SJSA1 (cell line): ENCODE results near the gene DCAF8. TPM values are rescaled to one million over a fixed set of nuclear protein-coding genes. Genes with fewer than 3 reads are reported as not detected.
A peak's percentile ranks its signal among the peaks of the same experiment; 100 is the strongest.

Experiments used
- DNase-seq, 2 experiments: peaks; one replicate each; pipeline ENCODE4 v3.0.0-alpha.2; 2015 to 2020; ENCODE audit warnings: low spot score in 2 of 2, low read depth in 1 of 2
- H3K27ac ChIP-seq: fragments of 250-450 bp; sonication (Bioruptor Pico); 2 replicates; pipeline ENCODE4 v1.5.1; 2020; ENCODE audit warnings: mild to moderate bottlenecking, moderate library complexity
- H3K27me3 ChIP-seq: fragments of 250-450 bp; sonication (Bioruptor Pico); replicated peaks from 2 replicates; pipeline ENCODE4 v1.5.1; 2020; ENCODE audit warnings: mild to moderate bottlenecking, moderate library complexity
- H3K36me3 ChIP-seq: fragments of 250-450 bp; sonication (Bioruptor Pico); 2 replicates; pipeline ENCODE4 v1.5.1; 2020; ENCODE audit warnings: mild to moderate bottlenecking
- H3K4me1 ChIP-seq: fragments of 250-450 bp; sonication (Bioruptor Pico); replicated peaks from 2 replicates; pipeline ENCODE4 v1.6.1; 2021; ENCODE audit warnings: mild to moderate bottlenecking
- H3K4me3 ChIP-seq: fragments of 250-450 bp; sonication (Bioruptor Pico); 2 replicates; pipeline ENCODE4 v1.5.1; 2020; ENCODE audit warnings: mild to moderate bottlenecking
- H3K9me3 ChIP-seq: fragments of 250-450 bp; sonication (Bioruptor Pico); replicated peaks from 2 replicates; pipeline ENCODE4 v1.5.1; 2020; ENCODE audit warnings: mild to moderate bottlenecking
- total RNA-seq: library from RNA; depleted of rRNA; stranded (reverse); fragments of >200 nt; shearing (Covaris generic); gene quantifications from 2 replicates; pipeline ENCODE4 v1.2.3, GENCODE V29; 2014

DCAF8 gene
- total RNA-seq, 1 experiment from 2014 or later: 37.5 TPM

GRCh38 chr1:160227034-160227433 is 35.3 kb downstream of the DCAF8 start:
- Histone ChIP-seq H3K36me3 (peaks cover 94% of the 10 kb centered on the region), H3K27me3 (no peaks in the 10 kb centered on the region)

GRCh38 chr1:160226623-160227022 is 35.7 kb downstream of the DCAF8 start:
- peaks cover 95% of the 10 kb centered on the region for H3K36me3 ChIP-seq
- no peak overlapping the region for H3K4me3 ChIP-seq
- DNase-seq: no peak
- no peaks in the 10 kb centered on the region for H3K4me1 ChIP-seq
- no peak overlapping the region for H3K27ac ChIP-seq
- H3K9me3 ChIP-seq: no peaks in the 10 kb centered on the region
- H3K27me3 ChIP-seq: no peaks in the 10 kb centered on the region

More at GRCh38 chr1:160227034-160227433, 35.3 kb downstream of the DCAF8 start:
- Histone ChIP-seq H3K4me3 (no peak overlapping the region), H3K4me1 (no peaks in the 10 kb centered on the region), H3K9me3 (no peaks in the 10 kb centered on the region), H3K27ac (no peak overlapping the region)
- DNase-seq: no peak

DNA sequence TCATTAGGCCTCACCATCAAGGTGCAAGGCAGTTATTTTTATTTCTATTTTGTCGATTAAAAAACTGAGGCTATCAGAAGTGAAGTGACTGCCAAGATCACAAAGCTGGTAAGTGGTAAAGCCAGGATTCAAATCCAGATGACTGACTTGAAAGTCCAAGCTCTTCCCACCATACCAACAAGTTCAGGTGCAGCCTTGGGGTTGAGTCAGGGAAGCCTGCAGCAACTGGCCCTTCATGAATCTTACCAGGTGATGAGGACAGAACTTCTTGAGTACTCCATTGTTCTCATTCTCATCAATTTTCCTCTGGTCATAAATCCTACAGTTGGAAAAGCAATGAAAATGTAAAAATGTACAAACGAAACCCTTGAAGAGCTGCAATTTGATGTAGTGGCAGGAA is 37.0 kb downstream of the DCAF8 start:
- DNase-seq: no peak
- H3K36me3 ChIP-seq: peaks cover 97% of the 10 kb centered on the region
- H3K4me3 ChIP-seq: no peak overlapping the region
- no peaks in the 10 kb centered on the region for H3K27me3 ChIP-seq
- no peak overlapping the region for H3K27ac ChIP-seq
- no peaks in the 10 kb centered on the region; the same call in 1 of the 2 replicates for H3K4me1 ChIP-seq
- no peaks in the 10 kb centered on the region for H3K9me3 ChIP-seq

- Histone ChIP-seq H3K27me3 (no peaks in the 10 kb centered on the region), H3K9me3 (no peaks in the 10 kb centered on the region), H3K4me3 (no peak overlapping the region), H3K4me1 (peaks cover 7% of the 10 kb centered on the region), H3K36me3 (peaks cover 97% of the 10 kb centered on the region), H3K27ac (no peak overlapping the region)
- DNase-seq: no peak
Observed at GRCh38 chr1:160224606-160225005, 37.7 kb downstream of the DCAF8 start.

DNA sequence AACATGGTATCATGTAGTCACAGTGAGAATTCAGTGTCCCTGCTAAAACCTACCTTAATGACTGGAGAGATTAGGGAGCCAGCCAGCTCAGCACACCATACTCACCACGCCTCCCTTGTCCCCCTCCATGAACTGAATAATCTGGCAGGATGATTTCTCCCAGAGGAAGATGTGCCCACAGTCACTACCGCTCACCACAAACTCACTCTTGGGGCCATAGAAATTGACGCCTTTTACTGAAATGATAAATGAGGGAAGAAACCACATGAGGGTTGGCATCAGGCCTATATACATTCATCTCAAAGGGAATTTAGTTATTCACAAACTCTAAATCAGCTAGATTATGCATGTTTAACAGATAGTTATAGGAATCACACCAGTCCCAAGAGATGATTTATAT is 39.8 kb downstream of the DCAF8 start:
- Histone ChIP-seq H3K27me3 (no peaks in the 10 kb centered on the region), H3K4me3 (no peak overlapping the region), H3K27ac (no peak overlapping the region), H3K9me3 (no peaks in the 10 kb centered on the region), H3K36me3 (peaks cover 99% of the 10 kb centered on the region), H3K4me1 (peaks cover 28% of the 10 kb centered on the region)
- no peak for DNase-seq

GRCh38 chr1:160221089-160221488 is 41.3 kb downstream of the DCAF8 start:
- Histone ChIP-seq H3K36me3 (peaks cover 99% of the 10 kb centered on the region), H3K4me1 (peaks cover 40% of the 10 kb centered on the region), H3K27ac (no peak overlapping the region), H3K4me3 (no peak overlapping the region), H3K27me3 (no peaks in the 10 kb centered on the region), H3K9me3 (no peaks in the 10 kb centered on the region)
- no peak for DNase-seq

GRCh38 chr1:160220301-160220700 is 42.0 kb downstream of the DCAF8 start:
- H3K4me1 ChIP-seq: peaks cover 42% of the 10 kb centered on the region
- H3K27ac ChIP-seq: no peak overlapping the region
- DNase-seq: no peak
- H3K36me3 ChIP-seq: peaks cover 100% of the 10 kb centered on the region
- H3K9me3 ChIP-seq: no peaks in the 10 kb centered on the region
- no peak overlapping the region for H3K4me3 ChIP-seq
- no peaks in the 10 kb centered on the region for H3K27me3 ChIP-seq

DNA sequence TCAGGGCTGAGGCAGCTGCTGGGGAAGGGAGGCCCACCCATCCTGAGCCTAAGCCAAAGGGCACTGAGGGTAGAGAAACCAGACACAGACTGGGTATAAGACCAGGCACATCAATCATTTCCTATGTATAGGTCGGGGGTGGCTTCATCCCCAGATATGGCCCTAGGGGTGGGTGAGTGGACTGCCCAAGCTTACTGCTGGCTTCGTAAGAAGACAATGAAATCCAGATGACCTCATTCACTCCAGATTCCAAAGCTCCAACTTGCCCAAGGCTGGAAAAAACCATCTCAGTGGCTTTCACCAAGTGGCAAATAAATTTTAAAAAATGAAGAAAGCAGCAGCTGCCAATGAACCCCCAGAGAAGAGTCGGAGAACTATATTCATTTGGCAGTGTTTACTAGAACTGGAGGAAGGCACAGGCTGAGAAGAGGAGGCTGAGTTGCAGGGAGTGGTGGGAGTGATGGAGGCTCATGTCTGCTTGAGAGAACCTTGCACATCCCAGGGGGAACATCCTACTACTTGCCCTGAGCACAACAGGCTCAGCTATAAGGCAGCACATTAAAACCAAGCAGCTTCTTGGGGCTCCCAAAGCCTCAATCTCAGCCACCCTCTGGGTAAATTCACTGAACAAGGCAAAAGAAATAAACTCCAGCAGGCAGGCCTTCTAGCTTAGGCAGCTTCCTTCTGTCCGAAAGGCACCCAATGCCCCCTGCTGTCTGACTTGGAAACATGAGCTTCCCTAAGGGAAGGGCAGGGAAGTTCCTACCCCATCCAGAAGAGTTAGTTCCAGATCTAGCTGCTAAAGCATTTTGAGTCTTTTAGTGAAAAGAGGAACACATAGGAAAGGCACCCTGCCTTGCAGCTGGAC is 43.1 kb downstream of the DCAF8 start:
- H3K27ac ChIP-seq: peak overlapping the region; percentile 68
- peaks cover 100% of the 10 kb centered on the region for H3K36me3 ChIP-seq
- H3K27me3 ChIP-seq: no peaks in the 10 kb centered on the region
- peaks cover 42% of the 10 kb centered on the region for H3K4me1 ChIP-seq
- DNase-seq: peak; percentile 73 to 74
- no peaks in the 10 kb centered on the region for H3K9me3 ChIP-seq
- no peak overlapping the region for H3K4me3 ChIP-seq

GRCh38 chr1:160217481-160218051 is 44.8 kb downstream of the DCAF8 start:
- DNase-seq: peak in 1 of 2 experiments; percentile 56
- peaks cover 99% of the 10 kb centered on the region for H3K36me3 ChIP-seq
- H3K9me3 ChIP-seq: no peaks in the 10 kb centered on the region
- H3K4me3 ChIP-seq: no peak overlapping the region
- H3K27ac ChIP-seq: peak overlapping the region; percentile 5
- no peaks in the 10 kb centered on the region for H3K27me3 ChIP-seq
- H3K4me1 ChIP-seq: peaks cover 44% of the 10 kb centered on the region

DNA sequence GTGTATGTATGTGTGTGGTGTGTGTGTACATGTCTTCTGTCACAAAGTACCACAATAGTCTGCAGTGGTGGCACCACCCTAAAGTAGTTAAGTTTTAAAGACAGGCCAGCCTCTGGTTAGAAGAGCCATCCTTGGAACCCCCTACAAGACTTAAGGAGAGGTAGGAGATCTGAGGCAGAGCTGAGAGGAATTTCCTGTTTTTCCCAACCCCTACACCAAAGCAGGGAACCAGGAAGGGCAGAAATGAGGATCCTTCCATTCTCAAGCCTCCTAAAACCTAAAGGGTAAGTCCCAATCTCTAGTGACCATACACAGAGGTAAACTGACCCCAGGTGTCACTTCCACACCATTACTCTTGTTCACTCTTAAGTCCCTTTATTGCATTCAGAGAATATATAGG is 46.0 kb downstream of the DCAF8 start:
- H3K4me3 ChIP-seq: no peak overlapping the region
- no peaks in the 10 kb centered on the region for H3K27me3 ChIP-seq
- no peak for DNase-seq
- no peaks in the 10 kb centered on the region for H3K9me3 ChIP-seq
- no peak overlapping the region for H3K27ac ChIP-seq
- peaks cover 44% of the 10 kb centered on the region for H3K4me1 ChIP-seq
- H3K36me3 ChIP-seq: peaks cover 99% of the 10 kb centered on the region

GRCh38 chr1:160214481-160215140 is 47.7 kb downstream of the DCAF8 start:
- H3K27ac ChIP-seq: no peak overlapping the region
- H3K4me3 ChIP-seq: no peak overlapping the region
- 0 out of 2 replicates have a peak, but pooled peaks cover 5% of the 10 kb centered on the region for H3K9me3 ChIP-seq
- H3K27me3 ChIP-seq: no peaks in the 10 kb centered on the region
- peaks cover 99% of the 10 kb centered on the region for H3K36me3 ChIP-seq
- peaks cover 42% of the 10 kb centered on the region for H3K4me1 ChIP-seq
- no peak for DNase-seq

GRCh38 chr1:160211046-160211790 is 51.1 kb downstream of the DCAF8 start:
- Histone ChIP-seq H3K4me3 (no peak overlapping the region), H3K4me1 (peaks cover 43% of the 10 kb centered on the region), H3K9me3 (0 out of 2 replicates have a peak, but pooled peaks cover 5% of the 10 kb centered on the region), H3K36me3 (peaks cover 95% of the 10 kb centered on the region), H3K27me3 (no peaks in the 10 kb centered on the region), H3K27ac (no peak overlapping the region)
- DNase-seq: no peak

DNA sequence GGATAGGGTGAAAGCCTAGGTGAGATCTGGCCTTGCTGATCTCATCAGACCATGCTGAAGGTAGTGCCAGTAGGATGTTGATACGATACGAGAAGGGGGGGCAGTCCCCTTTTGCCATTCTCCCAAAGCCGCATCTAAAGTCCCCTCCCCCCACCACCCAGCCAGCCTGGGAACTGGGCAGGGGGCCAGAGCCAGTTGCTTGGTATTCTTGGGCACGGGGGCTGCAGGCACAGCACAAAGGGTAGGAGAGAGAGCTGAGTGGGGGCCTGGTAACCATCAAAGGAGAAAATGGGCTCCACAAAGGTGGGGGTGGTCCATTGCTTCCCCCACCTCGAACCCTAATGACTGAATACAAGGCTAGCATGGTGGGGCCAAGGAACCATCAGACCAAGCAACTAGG is 51.8 kb downstream of the DCAF8 start:
- no peak overlapping the region for H3K4me3 ChIP-seq
- no peak overlapping the region for H3K27ac ChIP-seq
- 0 out of 2 replicates have a peak, but pooled peaks cover 6% of the 10 kb centered on the region for H3K9me3 ChIP-seq
- H3K27me3 ChIP-seq: no peaks in the 10 kb centered on the region
- peaks cover 95% of the 10 kb centered on the region for H3K36me3 ChIP-seq
- peaks cover 42% of the 10 kb centered on the region for H3K4me1 ChIP-seq
- no peak for DNase-seq
